HFF-Myc (cell line): ENCODE measurements around the gene SSBP3.

ENCODE experiments used
- DNase-seq: peaks from one replicate; pipeline ENCODE4 v3.0.0-alpha.2; 2011; ENCODE audit warnings: low read depth; ENCODE audit errors: extremely low read depth
- H3K4me3 ChIP-seq: replicated peaks from 2 replicates; pipeline ENCODE4 v1.5.1; 2011; ENCODE audit warnings: low read depth, mild to moderate bottlenecking, control low read depth, low read length
- TF ChIP-seq, protein P1 (sequence below): IDR thresholded peaks from 2 replicates; pipeline ENCODE4 v1.5.1; 2012; ENCODE audit warnings: mild to moderate bottlenecking, low read depth, low read length, control low read depth; ENCODE audit errors: missing control alignments

Gene SSBP3

DNA sequence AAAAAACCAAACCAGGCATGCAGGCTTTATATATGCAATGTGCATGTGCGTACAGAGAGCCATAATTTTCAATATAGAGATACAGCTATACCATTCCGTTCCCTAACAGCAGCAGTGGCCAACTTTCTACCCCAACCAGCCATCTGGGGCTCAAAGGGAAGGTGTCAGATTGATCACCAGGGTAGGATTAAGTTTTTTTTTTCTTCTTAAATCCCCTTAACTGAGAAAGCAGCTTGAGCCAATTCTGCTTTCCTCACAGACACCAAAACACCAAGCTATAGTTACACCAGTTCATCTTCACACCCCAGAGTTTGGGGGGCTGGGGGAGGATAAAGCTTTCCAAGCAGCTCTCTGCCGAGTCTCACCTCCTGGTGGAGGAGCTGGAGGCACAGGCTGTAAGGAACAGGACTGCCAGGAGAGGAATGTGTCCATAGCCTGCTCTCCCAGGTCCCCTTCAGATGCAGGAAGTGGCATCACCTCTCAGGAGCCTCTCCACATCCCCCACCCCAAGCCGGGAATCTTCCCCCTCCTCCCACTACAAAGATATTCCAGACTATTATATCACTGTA, 87.9 kb downstream of the SSBP3 start:
- no peak overlapping the region for H3K4me3 ChIP-seq
- TF ChIP-seq, protein P1, sequence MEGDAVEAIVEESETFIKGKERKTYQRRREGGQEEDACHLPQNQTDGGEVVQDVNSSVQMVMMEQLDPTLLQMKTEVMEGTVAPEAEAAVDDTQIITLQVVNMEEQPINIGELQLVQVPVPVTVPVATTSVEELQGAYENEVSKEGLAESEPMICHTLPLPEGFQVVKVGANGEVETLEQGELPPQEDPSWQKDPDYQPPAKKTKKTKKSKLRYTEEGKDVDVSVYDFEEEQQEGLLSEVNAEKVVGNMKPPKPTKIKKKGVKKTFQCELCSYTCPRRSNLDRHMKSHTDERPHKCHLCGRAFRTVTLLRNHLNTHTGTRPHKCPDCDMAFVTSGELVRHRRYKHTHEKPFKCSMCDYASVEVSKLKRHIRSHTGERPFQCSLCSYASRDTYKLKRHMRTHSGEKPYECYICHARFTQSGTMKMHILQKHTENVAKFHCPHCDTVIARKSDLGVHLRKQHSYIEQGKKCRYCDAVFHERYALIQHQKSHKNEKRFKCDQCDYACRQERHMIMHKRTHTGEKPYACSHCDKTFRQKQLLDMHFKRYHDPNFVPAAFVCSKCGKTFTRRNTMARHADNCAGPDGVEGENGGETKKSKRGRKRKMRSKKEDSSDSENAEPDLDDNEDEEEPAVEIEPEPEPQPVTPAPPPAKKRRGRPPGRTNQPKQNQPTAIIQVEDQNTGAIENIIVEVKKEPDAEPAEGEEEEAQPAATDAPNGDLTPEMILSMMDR: no peak
- DNase-seq: no peak

DNA sequence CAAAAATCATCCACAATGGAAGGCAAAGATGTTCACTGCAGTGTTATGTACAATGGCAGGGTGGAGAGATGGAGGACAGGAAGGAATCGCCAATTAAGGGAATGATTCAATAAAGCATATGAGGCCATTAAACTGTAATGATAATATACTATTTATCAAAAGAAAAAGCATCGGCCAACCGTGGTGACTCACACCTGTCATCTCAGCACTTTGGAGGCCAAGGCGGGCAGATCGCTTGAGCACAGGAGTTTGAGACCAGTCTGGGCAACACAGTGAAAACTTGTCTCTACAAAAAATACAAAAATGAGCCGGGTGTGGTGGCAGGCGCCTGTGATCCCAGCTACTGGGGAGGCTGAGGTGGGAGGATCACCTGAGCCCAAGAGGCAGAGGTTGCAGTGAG, 89.1 kb downstream of the SSBP3 start:
- TF ChIP-seq, protein P1: no peak
- DNase-seq: no peak
- H3K4me3 ChIP-seq: no peak overlapping the region

DNA sequence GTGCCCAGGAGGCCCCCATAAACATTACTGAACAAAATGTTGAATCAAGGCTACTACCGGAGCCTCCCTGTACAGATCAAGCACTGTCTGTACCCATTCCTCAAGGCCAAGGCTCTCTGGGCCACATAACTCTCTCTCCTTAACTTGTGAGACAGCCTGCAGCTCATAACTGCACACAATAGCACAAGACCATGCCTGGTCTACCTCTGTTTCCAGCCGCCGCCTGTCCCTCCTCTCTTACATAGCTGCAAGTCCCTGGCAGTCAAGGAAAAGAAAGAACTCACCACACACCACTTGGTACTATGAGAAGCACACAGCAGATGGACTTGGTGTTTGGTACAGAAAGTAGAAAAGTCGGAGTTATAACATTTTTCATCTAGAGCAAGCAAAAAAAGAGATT, 91.1 kb downstream of the SSBP3 start:
- TF ChIP-seq, protein P1: no peak
- no peak for DNase-seq
- no peak overlapping the region for H3K4me3 ChIP-seq

DNA sequence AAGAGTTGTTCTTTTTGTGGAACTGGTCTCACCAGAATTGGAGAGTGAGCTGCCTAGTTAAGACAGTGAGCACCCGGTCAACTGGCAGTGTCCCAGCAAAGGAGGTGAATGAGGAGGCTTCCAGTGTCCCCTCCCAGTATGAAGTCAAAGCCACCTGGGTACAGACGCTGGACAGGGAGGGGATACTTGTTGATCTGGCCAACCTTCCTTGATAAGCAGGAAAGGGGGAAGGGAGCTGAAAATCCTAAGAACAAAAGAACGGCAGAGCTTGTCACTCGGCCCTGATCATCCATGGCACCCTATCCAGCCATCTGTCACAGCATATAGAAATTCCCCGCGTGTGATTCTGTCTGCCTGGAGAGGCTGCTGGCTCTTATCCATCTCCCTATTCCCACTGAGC, 91.5 kb downstream of the SSBP3 start:
- no peak overlapping the region for H3K4me3 ChIP-seq
- TF ChIP-seq, protein P1: no peak
- DNase-seq: no peak

DNA sequence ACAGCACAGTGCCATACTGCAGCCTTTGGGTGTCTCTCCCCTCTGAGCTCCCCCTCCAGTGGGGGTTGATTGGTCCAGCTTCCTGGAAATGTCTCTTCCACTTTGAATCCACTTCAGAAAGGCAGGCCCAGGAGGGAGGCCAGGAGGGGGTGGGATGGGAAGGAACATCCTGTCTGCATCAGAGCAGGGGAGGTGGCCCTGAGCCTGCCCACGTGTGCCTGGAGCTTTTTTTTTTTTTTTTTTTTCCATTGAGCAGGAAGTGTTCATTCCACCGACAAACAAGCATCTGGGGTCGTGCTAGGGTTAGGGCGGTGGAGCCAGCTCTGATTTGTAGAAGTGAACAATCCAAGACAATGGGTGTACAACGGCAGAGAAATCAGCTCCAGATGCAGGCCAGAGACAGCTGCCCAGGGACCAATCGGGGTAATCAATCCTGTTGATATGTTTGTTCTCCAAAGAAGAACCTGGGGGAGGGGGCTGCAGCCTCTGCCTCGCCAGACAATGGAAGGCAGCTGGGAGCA, 93.3 kb downstream of the SSBP3 start:
- TF ChIP-seq, protein P1: no peak
- DNase-seq: peak; percentile 77
- H3K4me3 ChIP-seq: peak overlapping the region; percentile 20; the same call in 1 of the 2 replicates

DNA sequence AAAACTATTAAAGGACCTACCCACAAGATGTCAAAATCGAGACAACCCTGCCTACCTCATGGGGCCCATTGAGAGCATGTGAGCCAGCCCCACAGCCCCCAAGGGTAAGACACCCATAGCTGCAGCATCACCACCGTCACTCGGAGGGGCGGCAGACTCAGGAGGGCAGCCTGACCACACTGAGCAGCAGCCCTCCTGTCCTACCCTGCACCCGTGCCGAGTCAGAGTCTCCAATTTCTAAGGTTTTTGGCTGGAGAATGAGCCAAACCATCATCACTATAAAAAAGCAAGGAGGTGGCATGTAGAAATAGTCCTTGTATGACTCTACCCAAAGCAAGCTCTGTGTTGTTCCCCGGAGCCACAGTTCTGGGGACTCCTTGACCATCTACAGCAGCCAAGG, 94.7 kb downstream of the SSBP3 start:
- TF ChIP-seq, protein P1: no peak
- no peak for DNase-seq
- no peak overlapping the region for H3K4me3 ChIP-seq
